ENCODE measurements around the gene GLCE. TPM values are rescaled to one million over a fixed set of nuclear protein-coding genes. Genes with fewer than 3 reads are reported as not detected.
"Not testable (repeated sequence)": the region's sequence is repeated elsewhere in the genome, so short reads cannot be mapped to it uniquely, and the experiment has no call there.

Gene GLCE
- polyA plus RNA-seq, 1 experiment = 7.1 TPM

GRCh38 chr15:69153046-69153445 is 7.4 kb upstream of the GLCE start:
- POLR2A ChIA-PET = no interaction called here
- CTCF ChIA-PET = interaction anchor here (0.8 kb wide), 1 partner anchor 9 kb away, joined by 3 read pairs; no protein-coding TSS in a partner anchor
- no peaks in the 10 kb centered on the region for H3K36me3 ChIP-seq (ENCODE audit: control insufficient read depth, insufficient read depth, low read length)

GRCh38 chr15:69153587-69153986 is 6.8 kb upstream of the GLCE start:
- POLR2A ChIA-PET; H3K27me3 ChIP-seq (ENCODE audit: control insufficient read depth, insufficient read depth, low read length); CTCF ChIA-PET; H3K4me3 ChIP-seq (ENCODE audit: low read depth, low read length); DNase-seq (ENCODE audit: low read depth); H3K36me3 ChIP-seq (ENCODE audit: control insufficient read depth, insufficient read depth, low read length): not testable (repeated sequence)

More at GRCh38 chr15:69153046-69153445, 7.4 kb upstream of the GLCE start:
- DNase-seq (ENCODE audit: low read depth) = no peak
- peaks cover 8% of the 10 kb centered on the region for H3K27me3 ChIP-seq (ENCODE audit: control insufficient read depth, insufficient read depth, low read length)
- H3K4me3 ChIP-seq (ENCODE audit: low read depth, low read length) = no peak overlapping the region
- no peak for TF ChIP-seq CTCF (IDR thresholded peaks at IDR 0.05; ENCODE audit: insufficient read depth, low read depth, low read length)

- TF ChIP-seq CTCF (IDR thresholded peaks at IDR 0.05; ENCODE audit: insufficient read depth, low read depth, low read length) = no peak
- CTCF ChIA-PET = interaction anchor here (0.9 to 1.3 kb wide), 2 partner anchors 27 to 78 kb away, joined by 3 to 4 read pairs; no protein-coding TSS in a partner anchor
- Histone ChIP-seq H3K36me3 (ENCODE audit: control insufficient read depth, insufficient read depth, low read length) (no peaks in the 10 kb centered on the region), H3K4me3 (ENCODE audit: low read depth, low read length) (no peak overlapping the region), H3K27me3 (ENCODE audit: control insufficient read depth, insufficient read depth, low read length) (peaks cover 3% of the 10 kb centered on the region)
- POLR2A ChIA-PET = no interaction called here
- DNase-seq (ENCODE audit: low read depth) = no peak
These were observed 6.4 kb upstream of the GLCE start for GRCh38 chr15:69154078-69154477.

- H3K4me3 ChIP-seq (ENCODE audit: low read depth, low read length) = no peak overlapping the region
- H3K27me3 ChIP-seq (ENCODE audit: control insufficient read depth, insufficient read depth, low read length) = peaks cover 3% of the 10 kb centered on the region
- H3K36me3 ChIP-seq (ENCODE audit: control insufficient read depth, insufficient read depth, low read length) = no peaks in the 10 kb centered on the region
- POLR2A ChIA-PET = no interaction called here
- CTCF ChIA-PET = interaction anchor here (0.9 to 1.3 kb wide), 2 partner anchors 28 to 78 kb away, joined by 3 to 4 read pairs; no protein-coding TSS in a partner anchor
- TF ChIP-seq CTCF (IDR thresholded peaks at IDR 0.05; ENCODE audit: insufficient read depth, low read depth, low read length) = no peak
- peak; percentile 12 for DNase-seq (ENCODE audit: low read depth)
These were observed 5.8 kb upstream of the GLCE start for GRCh38 chr15:69154684-69155083.

GRCh38 chr15:69156736-69157381 is 3.6 kb upstream of the GLCE start:
- no peak for TF ChIP-seq CTCF (IDR thresholded peaks at IDR 0.05; ENCODE audit: insufficient read depth, low read depth, low read length)
- ChIA-PET POLR2A (no interaction called here), CTCF (no interaction called here)
- H3K36me3 ChIP-seq (ENCODE audit: control insufficient read depth, insufficient read depth, low read length) = no peaks in the 10 kb centered on the region
- no peaks in the 10 kb centered on the region for H3K27me3 ChIP-seq (ENCODE audit: control insufficient read depth, insufficient read depth, low read length)
- DNase-seq (ENCODE audit: low read depth) = no peak
- no peak overlapping the region for H3K4me3 ChIP-seq (ENCODE audit: low read depth, low read length)

All from BJ (cell line).